Progenitor cell of endocrine pancreas (in vitro differentiated cells): ENCODE measurements around the gene POLR3GL. TPM values are rescaled to one million over a fixed set of nuclear protein-coding genes. Genes with fewer than 3 reads are reported as not detected.

Source experiments
- total RNA-seq: library from RNA; stranded (reverse); gene quantifications from 2 replicates; pipeline ENCODE4 v1.2.1, GENCODE V29; 2021

POLR3GL gene
- total RNA-seq, 1 donor from 2014 or later: 13.7 TPM

Other genes with a start within 250 kb of the POLR3GL start
- gene CD160, start 245.2 kb upstream of the POLR3GL start, total RNA-seq: not detected in 2 replicates
- gene RNF115, start 140.6 kb upstream of the POLR3GL start, total RNA-seq: 14.5 and 14.7 TPM in 2 replicates
- 31.9 and 34.0 TPM in 2 replicates for gene POLR3C, start 140.5 kb upstream of the POLR3GL start, total RNA-seq
- 5.0 and 5.2 TPM in 2 replicates for gene NUDT17, start 119.1 kb upstream of the POLR3GL start, total RNA-seq
- gene PIAS3, start 105.6 kb upstream of the POLR3GL start, total RNA-seq: 36.9 and 38.2 TPM in 2 replicates
- 0.31 TPM in 2 replicates for gene ANKRD35, start 78.8 kb upstream of the POLR3GL start, total RNA-seq
- 0.81 and 0.89 TPM in 2 replicates for gene ITGA10, start 54.6 kb upstream of the POLR3GL start, total RNA-seq
- gene PEX11B, start 46.0 kb upstream of the POLR3GL start, total RNA-seq: 21.1 and 23.9 TPM in 2 replicates
- 163 and 173 TPM in 2 replicates for gene RBM8A, start 37.2 kb upstream of the POLR3GL start, total RNA-seq
- 4.2 and 4.5 TPM in 2 replicates for gene LIX1L, start 6.7 kb upstream of the POLR3GL start, total RNA-seq
- 0.22 TPM in 1 of 2 replicates, not detected in the other for gene ANKRD34A, start 115 bp upstream of the POLR3GL start, total RNA-seq
- 38.1 and 38.8 TPM in 2 replicates for gene TXNIP, start 31.9 kb downstream of the POLR3GL start, total RNA-seq
- not detected in 2 replicates for gene HJV, start 57.0 kb downstream of the POLR3GL start, total RNA-seq
- 3.4 and 3.6 TPM in 2 replicates for gene NBPF10, start 180.1 kb downstream of the POLR3GL start, total RNA-seq